Activated B cell treated with CpG ODN at 0.5 μM for 24 hours (primary cell): ENCODE measurements around the gene NUP214. TPM values are rescaled to one million over a fixed set of nuclear protein-coding genes. Genes with fewer than 3 reads are reported as not detected.
A peak's percentile ranks its signal among the peaks of the same experiment; 100 is the strongest.

Experiments used
- ATAC-seq: fragments of 200-7000 bp; cut with Tn5 transposase; one replicate; pipeline ENCODE4 v1.10.0; 2021; ENCODE audit warnings: low read depth, mild to moderate bottlenecking, moderate library complexity
- CTCF ChIA-PET: fragments of 350-600 bp; sonication (Branson Sonifier 250); formaldehyde crosslinking; loops from one replicate; lab custom pipeline; 2021; ENCODE audit warnings: antibody characterized with exemption; lab: Charles Lee
- POLR2A ChIA-PET: fragments of 350-600 bp; sonication (Branson Sonifier 250); formaldehyde crosslinking; loops from one replicate; lab custom pipeline; 2021; ENCODE audit warnings: antibody characterized with exemption; lab: Charles Lee
- DNase-seq: peaks from one replicate; pipeline ENCODE4 v3.0.0; 2022
- H3K27ac Mint-ChIP-seq: one replicate; pipeline ENCODE4 v1.8.0; 2020; ENCODE audit warnings: mixed read lengths
- H3K27me3 Mint-ChIP-seq: one replicate; pipeline ENCODE4 v1.8.0; 2021; ENCODE audit warnings: mixed read lengths
- H3K36me3 Mint-ChIP-seq: one replicate; pipeline ENCODE4 v1.8.0; 2021; ENCODE audit warnings: low read depth, mixed read lengths
- H3K4me1 Mint-ChIP-seq: one replicate; pipeline ENCODE4 v1.8.0; 2021; ENCODE audit warnings: mixed read lengths
- H3K4me3 Mint-ChIP-seq: one replicate; pipeline ENCODE4 v1.8.0; 2020; ENCODE audit warnings: mild to moderate bottlenecking, mixed read lengths
- H3K9me3 Mint-ChIP-seq: one replicate; pipeline ENCODE4 v1.8.0; 2020; ENCODE audit warnings: mixed read lengths
- intact Hi-C: fragments of 100-400 bp; cut with micrococcal nuclease; formaldehyde crosslinking; loops from one replicate; pipeline ENCODE4 v1.15.1; 2024
- total RNA-seq: library from RNA; stranded (reverse); gene quantifications from 2 replicates; pipeline ENCODE4 v1.2.3, GENCODE V29; 2022
- TF ChIP-seq, protein P1 (sequence below): fragments of 200-600 bp; IDR thresholded peaks from one replicate; pipeline ENCODE4 v1.8.0; 2022; ENCODE audit warnings: antibody characterized with exemption, mild to moderate bottlenecking

NUP214 gene
- total RNA-seq, 1 donor from 2014 or later = 90.9 TPM

DNA sequence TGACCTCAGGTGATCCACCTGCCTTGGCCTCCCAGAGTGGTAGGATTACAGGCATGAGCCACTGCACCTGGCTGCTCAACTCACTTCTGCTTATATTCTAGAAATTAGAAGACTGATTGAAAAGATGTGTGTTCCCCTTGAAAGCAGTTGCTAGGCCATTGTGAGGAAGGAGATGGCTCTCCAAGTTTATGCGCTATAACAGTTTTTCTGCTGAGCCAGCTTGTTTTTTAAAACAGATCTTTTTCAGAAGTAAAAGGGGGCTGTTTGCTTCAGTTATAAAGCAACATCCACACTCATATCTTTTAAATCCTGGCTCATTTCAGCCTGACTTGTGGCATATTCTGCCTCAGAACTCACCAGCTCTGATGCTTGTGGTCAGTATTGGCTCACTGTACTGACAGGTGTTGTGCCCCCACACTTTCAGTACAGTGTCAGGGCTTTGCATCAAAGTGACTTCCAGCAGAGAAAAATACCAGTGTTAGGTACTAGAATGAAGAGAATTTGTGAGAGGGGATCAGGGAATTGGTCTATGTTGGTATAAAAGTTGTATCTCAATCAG lies 49.4 kb downstream of the NUP214 start:
- Mint-ChIP-seq H3K9me3 (no peaks in the 10 kb centered on the region), H3K4me3 (no peak overlapping the region), H3K27me3 (no peaks in the 10 kb centered on the region), H3K4me1 (peaks cover 26% of the 10 kb centered on the region), H3K27ac (no peak overlapping the region), H3K36me3 (peaks cover 70% of the 10 kb centered on the region)
- ChIA-PET CTCF (interaction anchor here (1.2 kb wide), 1 partner anchor 162 kb away, joined by 3 read pairs; no protein-coding TSS in a partner anchor), POLR2A (no interaction called here)
- TF ChIP-seq, protein P1, sequence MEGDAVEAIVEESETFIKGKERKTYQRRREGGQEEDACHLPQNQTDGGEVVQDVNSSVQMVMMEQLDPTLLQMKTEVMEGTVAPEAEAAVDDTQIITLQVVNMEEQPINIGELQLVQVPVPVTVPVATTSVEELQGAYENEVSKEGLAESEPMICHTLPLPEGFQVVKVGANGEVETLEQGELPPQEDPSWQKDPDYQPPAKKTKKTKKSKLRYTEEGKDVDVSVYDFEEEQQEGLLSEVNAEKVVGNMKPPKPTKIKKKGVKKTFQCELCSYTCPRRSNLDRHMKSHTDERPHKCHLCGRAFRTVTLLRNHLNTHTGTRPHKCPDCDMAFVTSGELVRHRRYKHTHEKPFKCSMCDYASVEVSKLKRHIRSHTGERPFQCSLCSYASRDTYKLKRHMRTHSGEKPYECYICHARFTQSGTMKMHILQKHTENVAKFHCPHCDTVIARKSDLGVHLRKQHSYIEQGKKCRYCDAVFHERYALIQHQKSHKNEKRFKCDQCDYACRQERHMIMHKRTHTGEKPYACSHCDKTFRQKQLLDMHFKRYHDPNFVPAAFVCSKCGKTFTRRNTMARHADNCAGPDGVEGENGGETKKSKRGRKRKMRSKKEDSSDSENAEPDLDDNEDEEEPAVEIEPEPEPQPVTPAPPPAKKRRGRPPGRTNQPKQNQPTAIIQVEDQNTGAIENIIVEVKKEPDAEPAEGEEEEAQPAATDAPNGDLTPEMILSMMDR = no peak
- ATAC-seq (no peak), DNase-seq (no peak)
- intact Hi-C loops = no loop called here

DNA sequence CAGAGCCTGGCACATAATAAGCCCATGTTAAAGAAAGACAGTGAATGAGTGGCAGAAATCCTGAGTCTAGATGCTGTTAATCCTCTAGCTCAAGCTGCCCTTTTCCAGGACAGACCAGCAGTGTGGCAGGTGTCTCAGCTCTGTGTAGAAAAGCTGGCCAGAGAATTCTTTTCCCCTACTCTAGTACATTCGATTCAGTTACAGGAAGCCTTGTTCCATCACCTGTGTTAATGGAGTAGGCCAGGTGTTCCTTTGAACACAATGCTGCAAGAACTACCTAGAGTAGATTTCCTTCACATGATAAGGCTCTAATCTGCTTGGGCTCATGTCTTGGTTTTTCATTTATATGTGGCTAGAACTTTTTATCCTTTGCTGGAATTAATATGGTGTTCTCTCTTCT lies 52.5 kb downstream of the NUP214 start:
- no peak for ATAC-seq
- H3K36me3 Mint-ChIP-seq = peaks cover 75% of the 10 kb centered on the region
- TF ChIP-seq, protein P1 = no peak
- H3K27ac Mint-ChIP-seq = no peak overlapping the region
- H3K4me1 Mint-ChIP-seq = peaks cover 44% of the 10 kb centered on the region
- ChIA-PET CTCF (interaction anchor here (0.6 to 8.6 kb wide), 12 partner anchors 11 to 163 kb away, joined by 3 to 198 read pairs (median 4); partner anchors contain the start of genes FAM78A and PLPP7), POLR2A (interaction anchor here (1.1 kb wide), 1 partner anchor 159 kb away, joined by 4 read pairs; no protein-coding TSS in a partner anchor)
- intact Hi-C loops = loop anchor here (1.0 to 2.0 kb wide), 3 partner anchors 96 to 158 kb away; no protein-coding TSS in a partner anchor
- no peaks in the 10 kb centered on the region for H3K9me3 Mint-ChIP-seq
- no peak for DNase-seq
- H3K27me3 Mint-ChIP-seq = no peaks in the 10 kb centered on the region
- no peak overlapping the region for H3K4me3 Mint-ChIP-seq

DNA sequence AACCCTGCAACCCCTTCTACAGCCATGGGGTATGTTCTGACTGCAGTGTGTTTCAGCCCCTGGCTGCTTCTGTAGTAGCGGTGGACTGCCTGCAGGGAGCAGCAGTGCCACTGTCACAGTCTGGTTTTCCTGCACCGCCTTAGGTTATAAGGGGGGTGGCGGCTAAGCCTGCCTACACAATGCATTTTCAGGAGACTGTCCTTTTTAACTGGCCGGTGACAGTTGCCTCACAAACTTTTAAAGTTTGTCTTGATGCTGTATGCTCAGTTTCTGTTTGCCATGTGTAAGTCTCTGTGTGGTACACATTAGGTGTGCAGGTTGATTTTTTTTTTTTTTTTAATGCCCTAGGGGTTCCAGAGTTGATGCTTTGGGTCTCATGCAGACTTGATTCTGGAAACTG lies 53.0 kb downstream of the NUP214 start:
- TF ChIP-seq, protein P1 = peak; percentile 54
- ATAC-seq (peak; percentile 97), DNase-seq (peak; percentile 61)
- intact Hi-C loops = loop anchor here (1.0 to 2.0 kb wide), 3 partner anchors 96 to 158 kb away; no protein-coding TSS in a partner anchor
- Mint-ChIP-seq H3K27me3 (no peaks in the 10 kb centered on the region), H3K4me1 (peaks cover 44% of the 10 kb centered on the region), H3K4me3 (no peak overlapping the region), H3K9me3 (no peaks in the 10 kb centered on the region), H3K36me3 (peaks cover 77% of the 10 kb centered on the region), H3K27ac (no peak overlapping the region)
- ChIA-PET POLR2A (interaction anchor here (0.7 to 1.9 kb wide), 3 partner anchors 102 to 158 kb away, joined by 4 to 11 read pairs (median 5); no protein-coding TSS in a partner anchor), CTCF (interaction anchor here (0.7 to 8.6 kb wide), 11 partner anchors 10 to 157 kb away, joined by 3 to 198 read pairs (median 3); no protein-coding TSS in a partner anchor)

DNA sequence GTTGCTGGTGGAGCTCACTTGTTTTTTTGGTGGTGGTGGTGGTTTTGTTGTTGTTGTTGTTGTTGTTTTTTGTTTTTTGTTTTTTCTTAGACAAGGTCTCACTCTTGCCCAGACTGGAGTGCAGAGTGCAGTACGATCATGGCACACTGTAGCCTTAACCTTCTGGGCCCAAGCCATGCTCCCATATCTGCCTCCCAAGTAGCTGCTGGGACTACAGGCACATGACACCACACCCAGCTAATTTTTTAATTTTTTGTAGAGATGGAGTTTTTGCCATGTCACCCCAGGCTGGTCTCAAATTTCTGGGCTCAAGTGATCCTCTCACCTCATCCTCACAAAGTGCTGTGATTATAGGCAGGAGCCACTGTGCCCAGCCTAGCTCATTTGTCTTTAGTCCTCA lies 53.5 kb downstream of the NUP214 start:
- no peak overlapping the region for H3K4me3 Mint-ChIP-seq
- peaks cover 77% of the 10 kb centered on the region for H3K36me3 Mint-ChIP-seq
- H3K27me3 Mint-ChIP-seq = no peaks in the 10 kb centered on the region
- TF ChIP-seq, protein P1 = no peak
- H3K9me3 Mint-ChIP-seq = no peaks in the 10 kb centered on the region
- ChIA-PET CTCF (interaction anchor here (0.6 to 8.6 kb wide), 10 partner anchors 15 to 156 kb away, joined by 3 to 198 read pairs (median 4); no protein-coding TSS in a partner anchor), POLR2A (interaction anchor here (0.7 to 1.9 kb wide), 4 partner anchors 91 to 194 kb away, joined by 3 to 11 read pairs (median 8); no protein-coding TSS in a partner anchor)
- DNase-seq = no peak
- no peak overlapping the region for H3K27ac Mint-ChIP-seq
- H3K4me1 Mint-ChIP-seq = peaks cover 44% of the 10 kb centered on the region
- intact Hi-C loops = loop anchor here (1.0 to 2.0 kb wide), 3 partner anchors 95 to 157 kb away; no protein-coding TSS in a partner anchor
- ATAC-seq = no peak
